Fibroblast of the aortic adventitia (primary cell): ENCODE results near the gene C3orf18. TPM values are rescaled to one million over a fixed set of nuclear protein-coding genes. Genes with fewer than 3 reads are reported as not detected.
A peak's percentile ranks its signal among the peaks of the same experiment; 100 is the strongest.

Experiments used
- DNase-seq: peaks from one replicate; pipeline ENCODE4 v3.0.0-alpha.2; 2010; ENCODE audit warnings: low read depth
- H3K4me3 ChIP-seq: 2 replicates; pipeline ENCODE4 v1.5.1; 2011; ENCODE audit warnings: low read depth, mild to moderate bottlenecking, control low read depth, low read length, moderate library complexity
- CTCF ChIP-seq: IDR thresholded peaks from 2 replicates; pipeline ENCODE4 v1.5.1; 2011; ENCODE audit warnings: mild to moderate bottlenecking, low read length, control low read depth, inconsistent platforms; ENCODE audit not compliant: insufficient read depth
- total RNA-seq: library from RNA; depleted of rRNA; stranded (reverse); fragments of >200 nt; gene quantifications from 2 replicates; pipeline ENCODE4 v1.2.3, GENCODE V29; 2012; ENCODE audit warnings: low replicate concordance

C3orf18 gene
- total RNA-seq, 1 donor = 13.3 TPM

- peak; percentile 46 for DNase-seq
- peak; percentile 80 for TF ChIP-seq CTCF
- no peak overlapping the region for H3K4me3 ChIP-seq
Observed at GRCh38 chr3:50550079-50550736, 17.3 kb downstream of the C3orf18 start.

- H3K4me3 ChIP-seq = no peak overlapping the region
- TF ChIP-seq CTCF = no peak
- DNase-seq = no peak
Observed at GRCh38 chr3:50549226-50549625, 18.3 kb downstream of the C3orf18 start.

- no peak overlapping the region for H3K4me3 ChIP-seq
- no peak for TF ChIP-seq CTCF
- DNase-seq = no peak
Observed at GRCh38 chr3:50545781-50546180, 21.8 kb downstream of the C3orf18 start.

GRCh38 chr3:50542177-50543034 lies 25.1 kb downstream of the C3orf18 start:
- DNase-seq = peak; percentile 66
- no peak overlapping the region for H3K4me3 ChIP-seq
- TF ChIP-seq CTCF = peak; percentile 96

GRCh38 chr3:50539356-50540286 lies 27.9 kb downstream of the C3orf18 start:
- no peak for DNase-seq
- H3K4me3 ChIP-seq = no peak overlapping the region
- no peak for TF ChIP-seq CTCF

- DNase-seq = no peak
- TF ChIP-seq CTCF = no peak
- no peak overlapping the region for H3K4me3 ChIP-seq
Observed at GRCh38 chr3:50537421-50538129, 30.0 kb downstream of the C3orf18 start.
